GM21619 (cell line): Measurements from ENCODE around the gene RAPSN.
A peak's percentile ranks its signal among the peaks of the same experiment; 100 is the strongest.

Experiments used
- ATAC-seq: cut with Tn5 transposase; IDR thresholded peaks from one replicate; pipeline ENCODE4 v1.9.1; 2021; ENCODE audit not compliant: unreplicated experiment

RAPSN gene

GRCh38 chr11:47409440-47410369 lies 39.2 kb downstream of the RAPSN start:
- ATAC-seq = no peak

DNA sequence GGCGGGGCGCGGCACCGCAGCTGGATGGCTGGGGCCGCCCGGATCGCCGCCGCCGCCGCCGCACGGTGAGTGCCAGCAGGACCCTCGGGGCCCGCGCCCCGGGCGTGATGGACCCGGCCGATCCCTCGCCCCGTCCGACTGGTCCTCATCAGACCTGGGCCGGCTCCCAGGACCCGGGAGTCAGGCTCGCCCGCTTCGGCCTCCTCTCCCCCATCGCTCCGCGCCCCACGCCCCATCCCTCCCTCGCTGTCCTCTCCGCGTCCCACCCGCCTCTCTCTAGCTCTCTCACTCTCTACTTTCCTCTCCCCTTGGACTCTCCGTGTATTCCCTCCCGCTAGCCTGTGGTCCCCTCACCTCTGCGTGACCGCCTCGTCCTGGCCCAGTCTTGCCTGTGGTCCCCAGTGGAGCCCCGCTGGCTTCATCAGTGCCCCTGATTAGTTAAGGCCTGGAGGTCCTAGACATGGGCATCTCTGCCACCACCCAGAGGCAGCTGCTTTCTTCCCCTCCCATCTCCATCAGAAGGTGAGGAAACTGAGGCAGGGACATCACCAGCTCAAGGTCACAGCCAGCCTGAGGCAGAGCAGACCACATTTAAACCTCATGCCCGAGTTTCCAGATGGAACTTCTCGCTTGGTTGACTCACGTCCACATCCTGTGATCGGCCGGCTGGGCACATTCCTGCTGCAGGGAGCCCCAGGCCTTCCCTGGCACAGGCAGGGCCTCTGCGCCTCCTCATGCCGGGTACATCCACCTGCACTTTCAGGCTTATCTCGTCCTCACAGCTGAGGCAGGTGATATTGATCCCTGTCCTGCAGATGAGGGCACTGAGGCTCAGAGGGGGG lies 40.1 kb downstream of the RAPSN start:
- no peak for ATAC-seq

DNA sequence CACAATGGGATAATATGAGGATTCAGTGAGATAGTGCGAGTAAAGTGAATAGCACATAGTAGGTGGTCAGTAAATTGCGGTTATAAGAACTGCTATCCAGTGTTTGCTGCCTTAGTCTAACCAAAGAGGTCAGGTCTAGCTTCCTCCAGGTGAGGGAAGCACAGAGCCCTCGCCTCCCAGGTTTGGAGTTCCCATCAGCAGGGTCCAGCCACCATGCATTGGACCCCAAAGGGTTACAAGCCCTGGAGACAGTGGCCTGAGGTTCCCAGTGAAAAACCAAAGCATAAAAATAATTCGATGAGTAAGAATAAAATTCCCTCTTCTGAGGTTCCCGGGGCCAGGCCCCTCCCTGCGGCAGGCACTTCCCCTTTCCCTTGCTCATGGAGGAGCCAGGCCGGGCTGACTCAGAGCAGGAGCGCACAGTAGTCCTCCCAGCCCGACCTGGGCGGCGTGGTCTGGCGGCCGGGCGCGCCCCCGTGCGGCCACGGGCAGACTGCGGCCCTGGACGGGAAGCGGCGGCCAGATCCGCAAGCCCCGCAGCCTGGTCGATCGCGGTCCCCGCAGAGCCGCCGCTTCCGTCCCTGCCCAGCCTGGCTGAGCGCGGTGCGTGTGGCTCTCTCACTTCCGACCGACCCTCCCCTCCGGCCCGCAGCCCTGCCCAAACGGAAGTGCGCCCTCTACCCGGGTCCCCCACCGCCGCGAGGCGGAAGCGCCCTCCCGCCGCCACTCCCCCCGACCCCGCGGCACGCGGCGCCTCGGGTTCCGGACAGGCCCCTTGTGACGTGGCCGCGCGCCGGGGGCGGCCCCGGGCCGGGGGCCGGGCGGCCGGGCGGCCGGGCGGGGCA lies 41.0 kb downstream of the RAPSN start, which contains the start of gene SLC39A13:
Gene SLC39A13 (plus strand): TSS at position 845 of the 845 bp plus-strand sequence. CDS start 1,505 bp downstream, outside the sequence.
- ATAC-seq = peak; percentile 80

DNA sequence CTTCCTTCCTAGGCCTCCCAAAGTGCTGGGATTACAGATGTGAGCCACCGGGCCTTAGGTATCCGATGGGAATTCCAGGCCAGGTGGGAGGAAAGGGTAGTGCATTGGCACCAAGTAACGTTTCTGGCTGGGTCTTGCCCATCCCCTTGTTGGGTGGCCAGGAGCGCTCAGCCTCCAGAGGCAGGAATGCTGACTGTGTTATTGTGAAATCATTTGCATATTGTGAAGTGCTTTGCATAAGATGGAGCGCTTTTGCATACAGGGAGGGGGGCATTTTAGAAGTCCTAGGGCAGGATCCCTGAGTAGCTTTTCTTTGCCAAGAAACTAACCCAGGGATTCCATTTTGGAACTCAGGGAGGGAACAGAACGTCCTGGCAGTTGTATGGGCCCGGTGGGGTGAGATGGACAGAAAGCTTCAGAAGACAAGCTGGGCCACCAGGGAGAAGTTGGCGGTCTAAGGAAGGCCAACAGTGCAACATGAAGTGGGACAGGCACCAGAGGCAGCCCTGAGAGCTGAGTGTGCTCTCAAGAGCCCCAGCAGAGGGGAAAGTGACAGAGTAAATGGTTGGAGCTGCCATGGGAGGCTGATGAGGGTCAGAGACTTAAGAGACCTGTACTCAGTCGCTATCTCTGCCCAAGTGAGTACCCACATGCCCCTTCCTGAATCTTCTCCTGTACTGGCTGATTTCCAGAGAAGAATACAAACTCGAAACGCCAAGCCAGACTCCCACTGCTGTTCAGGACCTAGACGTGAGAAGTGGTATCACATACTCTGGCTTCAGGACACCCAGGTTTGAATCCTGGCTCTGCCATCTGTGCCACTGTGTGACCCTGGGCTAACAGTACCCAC lies 41.8 kb downstream of the RAPSN start:
- no peak for ATAC-seq

DNA sequence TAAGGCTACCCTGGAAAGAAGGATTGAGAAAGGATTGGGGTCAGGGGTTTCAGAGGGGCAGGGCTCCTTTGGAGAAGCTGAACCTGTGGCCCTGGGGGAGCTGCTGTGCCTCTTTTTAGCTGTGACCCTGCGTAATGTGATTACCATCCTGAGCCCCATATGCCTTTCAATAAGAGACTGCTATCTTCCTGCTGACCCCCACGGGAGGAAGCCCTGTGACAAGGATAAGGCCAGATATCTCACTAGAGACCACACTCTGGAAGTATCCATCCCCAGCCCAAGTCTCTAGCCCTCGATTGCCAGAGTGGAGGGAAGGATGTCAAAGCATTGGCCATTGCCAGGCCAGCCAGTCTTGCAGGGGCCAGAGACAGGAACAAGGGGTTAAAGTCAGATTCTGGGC lies 45.4 kb downstream of the RAPSN start:
- no peak for ATAC-seq

DNA sequence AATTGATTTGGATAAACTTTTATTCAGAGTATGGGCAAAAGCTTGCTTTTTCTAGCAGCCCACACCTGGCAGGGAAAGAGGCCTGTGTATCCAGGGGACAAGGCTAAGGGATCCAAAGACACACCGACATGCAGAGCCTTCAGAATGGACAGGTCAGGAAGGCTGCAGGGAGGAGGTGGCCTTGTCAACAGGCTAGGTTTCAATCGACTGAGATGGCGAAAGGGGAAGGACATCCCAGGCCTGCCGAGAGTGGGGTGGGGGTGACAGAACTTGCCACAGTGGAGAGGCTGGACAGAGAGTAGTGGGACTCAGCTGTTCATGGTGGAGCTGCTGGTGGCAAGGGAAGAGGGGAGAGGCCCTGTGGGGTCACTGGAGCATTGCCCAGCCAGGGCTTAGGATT lies 45.8 kb downstream of the RAPSN start:
- no peak for ATAC-seq

DNA sequence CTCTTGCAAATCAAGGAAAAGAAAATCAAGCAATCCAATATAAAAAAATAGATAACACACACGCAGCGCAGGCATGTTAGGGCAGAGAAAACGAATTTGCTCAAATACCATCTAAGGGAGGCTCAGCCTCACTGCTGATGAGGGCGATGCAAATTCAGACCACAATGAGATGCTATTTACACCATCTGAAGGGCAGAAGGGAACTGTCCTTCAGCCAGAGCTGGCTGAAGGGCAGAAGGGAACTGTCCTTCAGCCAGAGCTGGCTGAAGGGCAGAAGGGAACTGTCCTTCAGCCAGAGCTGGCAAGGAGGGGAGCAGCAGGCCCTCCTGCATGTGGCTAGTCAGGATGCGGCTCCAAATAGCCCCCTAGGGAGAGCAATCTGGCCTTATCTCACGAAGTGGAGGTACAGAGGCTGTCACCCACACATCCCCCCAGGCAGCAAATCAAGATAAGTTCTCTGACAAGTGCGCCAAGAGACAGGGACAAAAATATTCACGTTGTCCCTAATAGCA lies 48.1 kb downstream of the RAPSN start:
- peak; percentile 73 for ATAC-seq

DNA sequence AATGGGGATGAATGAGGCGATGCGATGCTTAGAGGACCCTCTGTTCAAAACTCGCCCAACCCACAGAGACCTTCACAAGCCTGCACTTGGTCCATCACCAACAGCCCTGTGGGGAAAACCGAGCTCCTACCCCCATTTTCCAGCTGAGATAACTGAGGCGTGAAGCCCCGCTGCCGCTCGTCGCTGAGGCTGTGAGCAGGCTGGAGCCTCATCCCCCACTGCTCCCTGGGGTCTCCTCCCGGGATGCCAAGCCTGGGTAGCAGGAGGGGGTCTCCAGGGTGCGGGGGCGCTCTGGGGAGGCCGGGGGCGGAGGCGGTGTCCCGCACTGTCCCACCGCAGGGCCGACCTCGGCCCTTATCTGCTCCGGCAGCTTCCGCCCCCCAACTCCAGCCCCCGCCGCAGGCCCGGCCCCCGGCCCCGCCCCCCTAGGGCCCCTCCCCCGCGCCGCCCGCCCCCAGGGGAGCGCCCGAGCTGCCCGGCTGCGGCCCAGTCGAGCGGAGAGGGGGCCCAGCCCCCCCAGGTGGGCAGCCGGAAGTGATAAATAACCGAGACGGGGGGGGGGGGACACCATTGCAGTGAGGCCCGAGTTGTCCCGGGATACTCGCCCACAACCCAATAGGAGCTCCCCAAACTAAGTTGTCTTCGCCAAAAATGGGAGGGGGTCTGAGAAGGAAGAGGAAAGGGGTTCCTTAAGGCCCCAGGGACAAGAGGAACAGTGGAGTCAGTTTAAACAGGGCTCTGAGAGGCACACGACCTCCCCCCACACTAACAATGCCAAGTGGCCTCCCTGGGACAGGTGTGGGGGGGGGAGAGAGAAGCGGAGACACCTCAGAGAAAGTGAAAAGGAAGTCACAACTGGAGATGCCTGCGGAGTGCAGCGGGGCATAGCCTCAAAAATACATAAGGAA lies 48.8 kb downstream of the RAPSN start:
- ATAC-seq = peak; percentile 48

DNA sequence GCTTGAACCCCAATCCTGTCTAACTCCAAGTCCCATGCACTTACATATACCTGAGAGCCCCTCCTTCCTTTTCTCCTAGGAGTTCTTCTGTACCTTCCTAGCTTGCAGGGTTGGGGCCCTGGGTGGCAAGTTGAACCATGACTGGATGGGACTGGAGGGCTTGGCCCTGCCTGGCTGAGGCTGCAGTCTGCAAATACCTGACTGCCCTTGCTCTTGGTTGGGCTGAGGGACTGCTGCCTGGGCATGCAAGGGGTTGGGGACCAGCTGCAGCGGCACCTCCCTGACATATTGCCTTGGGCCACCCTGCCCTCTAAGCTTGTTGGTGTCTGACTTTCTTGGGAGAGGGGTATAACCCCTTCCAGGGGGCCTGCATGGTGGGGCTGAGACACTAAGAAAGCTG lies 50.4 kb downstream of the RAPSN start:
- ATAC-seq = no peak

DNA sequence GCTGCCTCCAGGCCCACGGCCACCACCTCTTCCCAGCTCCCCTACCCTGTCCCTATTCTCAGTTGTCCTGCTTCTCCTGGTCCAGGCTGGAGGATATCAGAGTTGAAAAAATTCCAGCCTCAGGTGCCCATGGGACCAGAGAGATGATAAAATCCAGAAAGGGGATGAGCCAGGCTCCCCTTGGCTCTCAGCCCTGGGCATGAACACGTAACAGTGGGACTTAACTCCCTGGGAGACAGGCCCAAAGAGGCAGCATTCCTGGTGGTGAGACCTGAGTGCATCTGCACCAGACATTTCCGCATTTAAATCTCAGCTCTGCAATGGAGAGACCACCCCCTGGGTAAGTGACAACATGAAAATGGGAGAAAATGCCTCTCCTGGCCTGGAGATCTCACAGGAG lies 50.9 kb downstream of the RAPSN start:
- no peak for ATAC-seq

- no peak for ATAC-seq
Measured at GRCh38 chr11:47396049-47396320, 53.0 kb downstream of the RAPSN start.

DNA sequence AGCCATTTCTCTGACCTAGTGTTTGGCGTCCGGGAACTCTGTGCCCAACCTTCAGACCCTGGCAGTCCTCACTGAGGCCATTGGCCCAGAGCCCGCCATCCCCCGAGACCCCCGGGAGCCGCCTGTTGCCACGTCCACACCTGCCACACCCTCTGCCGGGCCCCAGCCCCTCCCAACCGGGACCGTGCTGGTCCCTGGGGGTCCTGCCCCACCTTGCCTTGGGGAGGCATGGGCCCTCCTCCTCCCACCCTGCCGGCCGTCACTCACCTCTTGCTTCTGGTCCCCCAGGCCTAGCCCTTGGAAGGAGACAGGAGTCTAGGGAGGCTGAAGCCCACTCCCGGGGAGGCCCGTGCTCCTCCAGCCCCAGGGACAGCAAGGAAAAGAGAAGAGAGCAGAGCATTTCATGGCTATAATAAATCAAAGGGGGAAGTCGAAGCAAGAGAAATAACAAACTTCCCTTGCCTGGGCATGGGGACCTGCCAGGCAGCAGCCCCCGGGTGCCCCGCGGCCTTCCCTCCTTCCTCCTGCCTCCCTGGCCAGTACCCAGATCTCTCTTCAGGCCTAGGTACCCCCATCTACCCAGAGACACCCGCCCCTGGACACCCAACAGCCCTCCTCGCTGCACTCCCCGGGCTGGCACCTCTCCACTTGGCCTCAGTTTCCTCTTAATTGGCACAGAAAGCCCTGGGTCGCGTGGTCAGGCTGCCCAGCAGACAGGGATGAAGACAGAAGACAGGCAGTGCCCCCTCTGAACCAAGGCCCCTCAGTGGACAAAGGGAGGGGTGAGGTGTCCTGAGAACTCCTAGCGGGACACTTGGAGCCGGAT lies 53.5 kb downstream of the RAPSN start:
- no peak for ATAC-seq

GRCh38 chr11:47394322-47395222 lies 54.4 kb downstream of the RAPSN start:
- ATAC-seq = peak; percentile 47

GRCh38 chr11:47394050-47394321 lies 55.0 kb downstream of the RAPSN start:
- no peak for ATAC-seq

DNA sequence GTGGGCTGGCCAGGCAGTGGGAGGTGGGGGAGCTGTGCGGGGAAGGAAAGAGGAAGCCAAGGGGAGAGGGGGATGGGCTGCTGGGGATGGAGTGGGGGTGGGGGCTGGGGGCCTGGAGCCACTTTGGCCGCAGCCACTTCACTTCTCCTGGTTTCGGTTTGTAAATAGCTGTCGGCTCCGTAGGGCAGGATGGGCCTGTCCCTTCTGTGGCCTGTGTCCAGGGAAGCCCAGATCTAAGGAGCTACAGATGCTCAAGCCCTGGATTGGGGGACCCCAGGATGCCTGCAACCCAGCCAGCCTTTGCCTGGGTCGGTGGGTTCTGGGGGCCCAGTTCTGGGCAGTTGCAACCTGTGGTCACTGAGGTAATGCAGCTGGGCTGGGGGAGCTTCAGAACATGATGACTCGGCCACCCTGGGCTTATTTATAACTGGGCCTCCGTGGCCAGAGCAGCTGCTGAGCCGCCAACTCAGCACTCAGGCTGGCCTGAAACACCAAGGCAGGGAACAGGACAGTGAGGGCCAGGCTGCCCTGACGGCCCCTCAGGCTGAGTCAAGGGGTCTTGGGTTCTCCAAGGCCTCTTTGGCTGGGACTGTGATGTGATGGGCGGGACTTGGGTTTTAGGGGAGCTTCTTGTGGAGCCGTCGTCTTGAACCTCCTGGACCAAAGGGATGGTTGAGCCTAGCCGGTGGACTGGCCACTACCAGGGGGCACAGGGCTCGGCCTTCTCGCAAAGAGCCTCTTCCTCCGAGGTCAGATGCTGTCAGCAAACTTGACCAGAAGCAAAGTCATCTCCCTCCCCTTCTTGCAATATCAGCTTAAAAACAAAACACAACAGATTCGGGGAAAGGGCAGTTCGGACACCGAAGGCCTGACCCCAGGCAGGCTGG lies 55.5 kb downstream of the RAPSN start:
- no peak for ATAC-seq

GRCh38 chr11:47392546-47393162 lies 56.3 kb downstream of the RAPSN start:
- no peak for ATAC-seq
